GM12873 (cell line): ENCODE measurements around the gene MRFAP1.

Experiments
- CTCF ChIP-seq: IDR thresholded peaks from 2 replicates; pipeline ENCODE4 v1.5.1; 2012; ENCODE audit warnings: low read depth, mild to moderate bottlenecking, moderate library complexity, low read length, control low read depth; ENCODE audit not compliant: insufficient read depth; ENCODE audit errors: missing control alignments

The MRFAP1 gene

GRCh38 chr4:6605605-6606004 lies 34.9 kb upstream of the MRFAP1 start:
- TF ChIP-seq CTCF, result no peak

GRCh38 chr4:6606465-6607235 lies 33.8 kb upstream of the MRFAP1 start:
- TF ChIP-seq CTCF, result no peak

- TF ChIP-seq CTCF, result no peak
Measured at GRCh38 chr4:6607368-6608055, 33.0 kb upstream of the MRFAP1 start.

- no peak for TF ChIP-seq CTCF
Measured at GRCh38 chr4:6608758-6609414, 31.6 kb upstream of the MRFAP1 start.

GRCh38 chr4:6609415-6610079 lies 30.9 kb upstream of the MRFAP1 start:
- no peak for TF ChIP-seq CTCF

- TF ChIP-seq CTCF, result no peak
Measured at GRCh38 chr4:6610856-6611430, 29.5 kb upstream of the MRFAP1 start.
